ENCODE measurements around the gene COLGALT1.

The COLGALT1 gene

DNA sequence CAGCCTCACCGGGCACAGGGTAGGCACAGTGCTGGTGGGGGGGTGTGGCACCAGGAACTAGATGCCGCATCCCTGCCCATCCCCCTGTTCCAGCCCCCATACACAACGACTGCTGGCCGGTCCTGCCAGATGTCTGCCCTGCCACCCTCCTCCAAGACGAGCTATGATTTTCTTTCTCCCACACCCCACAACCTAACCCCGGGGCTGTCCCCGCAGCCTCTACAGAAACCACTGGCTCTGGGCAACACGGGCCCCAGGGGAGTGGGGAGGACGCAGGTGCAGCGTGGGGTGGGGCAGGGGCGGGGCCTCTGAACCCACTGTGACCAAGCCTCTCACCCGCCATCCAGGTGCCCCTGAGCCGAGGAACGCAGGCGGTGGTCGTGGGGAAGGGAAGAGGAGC is 28.5 kb upstream of the COLGALT1 start:
- DNase-seq (peak in 1 of 2 donors; percentile 39), ATAC-seq (peak; percentile 26)
- H3K9me3 Mint-ChIP-seq, result peaks cover 5 to 15% of the 10 kb centered on the region in 2 donors
- H3K27ac Mint-ChIP-seq, result no peak overlapping the region
- no peaks in the 10 kb centered on the region for H3K27me3 Mint-ChIP-seq
- peaks cover 60% of the 10 kb centered on the region for H3K4me1 Mint-ChIP-seq
- H3K4me3 Mint-ChIP-seq, result peak overlapping the region; percentile 32 to 61

DNA sequence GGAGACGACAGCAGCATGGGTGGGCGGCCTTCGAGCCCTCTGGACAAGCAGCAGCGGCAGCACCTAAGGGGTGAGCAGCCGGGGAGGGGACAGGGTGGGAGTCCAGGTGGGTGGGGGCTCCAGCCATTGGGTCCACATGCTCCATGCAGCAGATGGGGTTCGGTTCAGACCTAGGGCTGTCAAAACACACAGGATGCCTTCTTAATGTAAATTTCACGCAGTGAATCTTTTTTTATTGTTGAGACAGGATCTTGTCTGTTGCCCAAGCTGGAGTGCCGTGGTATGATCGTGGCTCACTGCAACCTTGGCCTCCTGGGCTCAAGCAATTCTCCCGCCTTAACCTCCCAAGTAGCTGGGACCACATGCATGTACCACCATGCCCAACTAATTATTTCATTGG is 28.1 kb upstream of the COLGALT1 start:
- Mint-ChIP-seq H3K9me3 (peaks cover 5 to 12% of the 10 kb centered on the region in 2 donors), H3K27me3 (no peaks in the 10 kb centered on the region), H3K4me1 (peaks cover 56% of the 10 kb centered on the region), H3K4me3 (peak overlapping the region in 1 of 2 donors; percentile 61), H3K27ac (no peak overlapping the region)
- no peak for ATAC-seq
- DNase-seq, result no peak

DNA sequence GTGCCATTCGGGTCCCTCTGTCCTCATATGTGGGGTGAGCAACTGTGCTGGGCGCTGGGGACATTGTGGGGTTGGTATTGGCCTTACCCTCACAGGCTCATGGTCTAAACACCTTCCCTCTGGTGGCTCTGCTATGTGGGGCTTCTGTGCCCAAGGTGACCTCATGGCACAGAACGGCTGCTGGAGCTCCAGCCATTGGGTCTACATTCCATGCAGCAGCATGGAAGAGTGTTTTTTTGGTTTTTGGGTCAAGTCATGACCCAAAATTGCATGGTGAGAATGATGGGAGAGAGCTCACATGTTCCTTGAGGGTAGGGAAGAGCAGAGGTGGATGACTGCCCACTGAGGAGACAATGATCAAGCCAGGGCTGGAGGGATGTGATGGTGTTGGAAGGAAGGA is 26.8 kb upstream of the COLGALT1 start:
- no peak for DNase-seq
- H3K4me3 Mint-ChIP-seq, result no peak overlapping the region
- H3K4me1 Mint-ChIP-seq, result peaks cover 43% of the 10 kb centered on the region
- no peaks in the 10 kb centered on the region for H3K27me3 Mint-ChIP-seq
- H3K27ac Mint-ChIP-seq, result no peak overlapping the region
- ATAC-seq, result no peak
- H3K9me3 Mint-ChIP-seq, result peaks cover 5 to 8% of the 10 kb centered on the region in 2 donors

DNA sequence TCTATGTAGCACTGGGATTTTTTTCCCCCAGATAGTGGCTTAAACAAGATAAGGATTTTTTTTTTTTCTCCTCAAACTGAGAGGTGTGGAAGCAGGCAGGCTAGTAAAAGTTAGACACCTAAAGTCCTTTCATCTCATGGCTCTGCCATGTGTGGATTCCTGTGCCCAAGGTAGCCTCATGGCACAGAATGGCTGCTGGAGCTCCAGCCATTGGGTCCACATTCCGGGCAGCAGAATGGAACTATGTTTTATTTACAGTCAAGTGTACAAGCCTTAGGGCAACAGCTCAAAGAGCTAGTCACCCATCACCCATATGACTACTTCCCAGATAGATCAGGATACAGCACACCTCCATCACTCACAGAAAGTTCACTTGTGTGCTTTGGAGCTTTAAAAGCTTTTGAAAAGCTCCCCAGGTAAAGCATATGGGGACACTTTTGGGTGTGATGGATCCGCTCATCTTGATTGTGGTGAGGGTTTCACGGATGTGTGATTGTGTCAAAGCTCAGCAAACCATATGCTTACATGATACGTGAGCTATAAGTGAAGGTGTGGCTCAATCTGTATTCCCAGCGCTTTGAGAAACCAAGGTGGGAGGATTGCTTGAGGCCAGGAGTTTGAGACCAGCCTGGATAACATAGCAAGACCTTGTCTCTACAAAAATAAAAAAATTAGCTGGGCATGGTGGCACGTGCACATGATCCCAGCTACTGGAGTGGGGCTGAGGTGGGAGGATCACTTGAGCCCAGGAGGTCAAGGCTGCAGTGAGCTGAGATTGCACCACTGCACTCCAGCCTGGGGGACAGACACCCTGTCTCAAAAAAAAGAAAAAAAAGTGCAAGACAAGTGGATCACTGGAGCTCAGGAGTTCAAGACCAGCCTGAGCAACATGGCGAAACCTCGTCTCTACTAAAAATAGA is 25.9 kb upstream of the COLGALT1 start:
- Mint-ChIP-seq H3K9me3 (peaks cover 5 to 8% of the 10 kb centered on the region in 2 donors), H3K4me1 (peaks cover 34% of the 10 kb centered on the region), H3K27me3 (no peaks in the 10 kb centered on the region), H3K4me3 (no peak overlapping the region), H3K27ac (no peak overlapping the region)
- ATAC-seq, result no peak
- no peak for DNase-seq

DNA sequence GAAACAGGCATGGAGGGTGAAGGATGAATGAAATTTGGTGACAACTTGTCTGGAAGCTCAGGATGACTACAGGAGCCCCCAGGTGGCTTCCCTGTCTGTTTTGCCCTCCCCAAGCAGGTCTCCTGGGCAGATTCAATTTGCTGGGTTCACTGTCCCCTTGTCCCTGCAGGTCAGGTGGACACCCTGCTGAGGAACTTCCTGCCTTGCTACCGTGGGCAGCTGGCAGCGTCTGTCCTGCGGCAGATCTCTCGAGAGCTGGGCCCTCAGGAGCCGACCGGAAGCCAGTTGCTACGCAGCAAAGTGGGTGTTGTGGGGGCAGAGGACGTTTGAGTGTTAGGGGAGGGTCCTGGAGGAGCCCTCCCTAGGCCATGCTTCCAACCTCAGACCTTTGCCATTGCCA is 24.9 kb upstream of the COLGALT1 start:
- Mint-ChIP-seq H3K4me1 (peaks cover 23% of the 10 kb centered on the region), H3K9me3 (peaks cover 5 to 8% of the 10 kb centered on the region in 2 donors), H3K27ac (no peak overlapping the region), H3K27me3 (no peaks in the 10 kb centered on the region), H3K4me3 (no peak overlapping the region)
- DNase-seq, result no peak
- ATAC-seq, result no peak

DNA sequence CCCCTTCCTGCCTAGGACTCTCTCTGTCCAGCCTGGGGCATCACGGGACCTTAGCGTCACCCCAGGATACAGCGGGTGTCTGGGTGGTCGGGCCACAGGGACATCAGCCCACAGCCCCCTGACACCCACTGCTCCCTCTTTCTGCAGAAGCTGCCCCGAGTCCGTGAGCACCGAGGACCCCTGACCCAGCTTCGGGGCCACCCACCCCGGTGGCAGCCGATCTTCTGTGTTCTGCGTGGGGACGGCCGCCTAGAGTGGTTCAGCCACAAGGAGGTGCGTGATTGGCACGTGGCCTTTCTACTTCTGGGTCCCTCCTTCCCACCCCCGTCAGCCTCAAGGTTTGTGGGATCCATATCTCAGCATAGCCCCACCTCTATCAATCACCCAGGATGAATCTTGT is 23.3 kb upstream of the COLGALT1 start:
- peaks cover 8% of the 10 kb centered on the region for H3K4me1 Mint-ChIP-seq
- no peak overlapping the region for H3K27ac Mint-ChIP-seq
- peaks cover 5 to 8% of the 10 kb centered on the region in 2 donors for H3K9me3 Mint-ChIP-seq
- H3K27me3 Mint-ChIP-seq, result no peaks in the 10 kb centered on the region
- H3K4me3 Mint-ChIP-seq, result no peak overlapping the region
- no peak for DNase-seq
- no peak for ATAC-seq

DNA sequence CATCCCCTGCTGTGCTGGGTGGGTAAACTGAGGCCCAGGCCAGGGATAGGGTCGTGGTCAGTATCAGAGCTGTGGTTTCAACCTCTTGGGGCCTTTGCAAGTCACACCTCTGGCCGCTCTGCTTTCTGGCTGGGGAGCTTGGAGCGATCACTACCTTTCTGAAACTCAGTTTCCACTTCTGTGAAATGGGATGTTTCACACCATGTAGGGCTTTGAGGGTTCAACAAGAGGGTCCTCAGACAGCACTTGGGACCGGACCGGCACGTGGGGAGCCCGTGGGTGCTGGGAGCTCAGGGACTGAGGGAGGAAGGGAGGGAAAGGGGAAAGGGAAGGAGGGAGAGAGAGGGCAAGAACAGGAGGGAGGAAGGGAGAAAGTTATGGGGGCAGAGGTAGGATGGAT is 22.9 kb upstream of the COLGALT1 start:
- Mint-ChIP-seq H3K27ac (no peak overlapping the region), H3K4me3 (no peak overlapping the region), H3K4me1 (peaks cover 7% of the 10 kb centered on the region), H3K9me3 (peaks cover 5 to 8% of the 10 kb centered on the region in 2 donors), H3K27me3 (peaks cover 4% of the 10 kb centered on the region)
- ATAC-seq, result no peak
- DNase-seq, result no peak

DNA sequence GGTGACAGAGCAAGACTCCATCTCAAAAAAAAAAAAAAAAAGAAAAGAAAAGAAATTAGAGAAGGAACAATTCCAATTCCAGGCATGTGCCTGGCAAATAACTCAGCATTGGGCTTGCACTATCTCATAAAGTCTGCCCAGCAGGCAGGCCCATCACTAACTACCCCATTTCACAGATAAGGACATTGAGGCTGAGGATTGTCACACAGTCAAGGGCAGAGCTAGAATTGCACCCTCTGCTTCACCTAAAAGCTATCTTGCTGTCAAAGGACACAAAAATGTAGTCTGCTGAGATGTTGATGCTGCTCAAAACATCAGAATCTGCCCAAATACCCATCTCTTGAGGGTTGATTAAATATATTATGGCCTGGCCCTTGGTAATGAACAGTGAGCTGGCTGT is 20.7 kb upstream of the COLGALT1 start:
- Mint-ChIP-seq H3K9me3 (no peaks in the 10 kb centered on the region), H3K4me1 (peaks cover 23% of the 10 kb centered on the region), H3K27me3 (peaks cover 18% of the 10 kb centered on the region), H3K4me3 (no peak overlapping the region), H3K27ac (no peak overlapping the region)
- DNase-seq, result no peak
- no peak for ATAC-seq

DNA sequence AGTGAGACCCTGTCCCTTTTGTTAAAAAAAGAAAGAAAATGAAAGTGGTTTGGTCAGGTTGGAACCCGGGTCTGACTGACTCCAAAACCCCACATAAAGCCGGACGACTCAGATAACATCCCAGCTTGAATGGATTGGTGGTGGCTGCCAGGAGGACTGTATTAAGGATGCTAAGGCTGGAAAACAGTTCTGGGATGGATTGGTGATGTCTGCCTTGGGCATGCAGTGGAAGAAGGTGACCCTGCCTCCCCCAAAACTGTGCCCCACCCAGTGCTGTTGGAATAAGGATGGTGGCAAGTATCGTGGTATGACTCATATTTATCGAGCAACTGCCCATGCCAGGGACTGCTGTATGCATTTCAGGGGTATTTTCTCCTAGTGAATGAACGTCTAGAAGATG is 18.5 kb upstream of the COLGALT1 start:
- Mint-ChIP-seq H3K4me3 (no peak overlapping the region), H3K4me1 (peaks cover 17% of the 10 kb centered on the region), H3K27me3 (peaks cover 18% of the 10 kb centered on the region), H3K9me3 (no peaks in the 10 kb centered on the region), H3K27ac (no peak overlapping the region)
- DNase-seq, result no peak
- ATAC-seq, result no peak

DNA sequence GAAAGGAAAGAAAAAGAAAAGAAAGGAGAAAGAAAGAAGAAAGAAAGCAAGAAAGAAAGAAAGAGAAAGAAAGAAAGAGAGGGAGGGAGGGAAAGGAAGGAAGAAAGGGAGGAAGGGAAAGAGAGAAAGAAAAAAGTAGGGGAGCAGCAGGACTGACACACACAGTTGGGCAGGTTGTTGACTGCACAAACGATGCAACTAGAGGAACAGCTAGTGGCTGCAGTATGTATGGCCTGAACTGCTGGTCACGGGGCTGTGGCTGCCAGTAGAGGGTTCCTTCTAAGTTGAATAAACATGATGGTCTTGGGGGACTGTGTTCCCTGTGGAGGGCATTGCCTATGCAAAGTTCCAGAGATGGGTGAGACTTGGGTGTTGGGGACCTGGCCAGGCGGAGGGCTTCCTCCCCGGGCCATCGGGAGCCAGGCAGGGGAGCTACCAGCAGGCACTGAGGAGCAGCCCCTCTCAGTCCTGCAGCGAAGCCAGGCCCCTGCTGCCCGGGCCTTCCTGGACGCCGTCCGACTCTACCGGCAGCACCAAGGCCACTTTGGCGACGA is 16.7 kb upstream of the COLGALT1 start:
- ATAC-seq (peak; percentile 25), DNase-seq (no peak)
- Mint-ChIP-seq H3K4me1 (peaks cover 17% of the 10 kb centered on the region), H3K27ac (peak overlapping the region; percentile 34 to 86), H3K27me3 (peaks cover 18% of the 10 kb centered on the region), H3K4me3 (peak overlapping the region; percentile 81 to 92), H3K9me3 (no peaks in the 10 kb centered on the region)

DNA sequence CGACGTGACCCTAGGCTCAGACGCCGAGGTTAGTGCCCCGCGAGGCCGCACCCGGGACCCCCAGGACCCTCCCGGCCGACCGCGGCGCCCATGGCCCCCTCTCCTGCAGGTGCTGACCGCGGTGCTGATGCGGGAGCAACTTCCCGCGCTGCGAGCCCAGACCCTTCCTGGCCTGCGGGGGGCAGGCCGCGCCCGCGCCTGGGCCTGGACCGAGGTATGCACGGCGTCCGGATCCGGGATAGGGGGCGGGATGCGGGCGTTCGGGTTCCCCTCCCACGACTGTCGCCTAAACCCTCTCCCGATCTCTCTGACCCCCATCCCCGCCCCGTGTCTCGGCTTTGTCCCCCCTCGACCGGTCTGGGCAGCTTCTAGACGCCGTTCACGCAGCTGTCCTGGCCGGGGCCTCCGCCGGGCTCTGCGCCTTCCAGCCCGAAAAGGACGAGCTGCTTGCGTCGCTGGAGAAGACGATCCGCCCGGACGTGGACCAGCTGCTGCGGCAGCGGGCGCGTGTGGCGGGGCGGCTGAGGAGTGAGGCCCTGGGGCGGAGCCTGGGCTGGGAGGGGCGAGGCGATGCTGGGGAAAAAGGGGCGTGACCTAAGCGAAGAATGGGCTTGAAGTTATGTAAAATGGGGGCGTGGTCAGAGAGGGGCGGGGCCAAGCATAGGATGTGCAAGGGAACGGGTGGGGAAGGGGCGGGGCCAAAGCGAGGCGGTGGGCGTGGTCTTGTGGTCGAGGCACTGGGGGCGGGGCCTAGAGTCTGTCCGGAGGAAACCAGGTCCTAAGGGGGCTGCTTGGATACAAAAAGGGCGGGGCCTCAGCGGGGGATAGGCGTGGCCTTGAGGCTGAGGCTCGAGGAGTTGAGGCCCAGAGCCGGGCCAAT is 16.0 kb upstream of the COLGALT1 start:
- H3K4me1 Mint-ChIP-seq, result peaks cover 17% of the 10 kb centered on the region

DNA sequence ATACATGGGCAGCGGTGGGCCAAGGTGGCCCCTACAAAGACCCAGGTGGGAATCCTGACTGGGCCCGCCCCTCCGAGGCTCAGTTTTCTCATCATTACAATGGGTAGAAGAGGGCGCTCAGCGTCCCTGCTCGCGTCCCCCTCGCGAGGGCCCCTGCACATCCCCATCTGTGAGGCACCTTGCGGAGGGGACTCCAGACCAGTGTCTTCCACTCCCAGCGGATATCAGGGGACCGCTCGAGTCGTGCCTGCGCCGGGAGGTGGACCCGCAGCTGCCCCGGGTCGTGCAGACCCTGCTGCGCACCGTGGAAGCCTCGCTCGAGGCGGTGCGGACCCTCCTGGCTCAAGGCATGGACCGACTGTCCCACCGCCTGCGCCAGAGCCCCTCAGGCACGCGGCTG is 15.3 kb upstream of the COLGALT1 start:
- ATAC-seq, result no peak
- Mint-ChIP-seq H3K27me3 (peaks cover 18% of the 10 kb centered on the region), H3K27ac (no peak overlapping the region), H3K4me1 (peaks cover 17% of the 10 kb centered on the region), H3K4me3 (no peak overlapping the region), H3K9me3 (no peaks in the 10 kb centered on the region)
- DNase-seq, result no peak

More for the DNA sequence above, 16.0 kb upstream of the COLGALT1 start:
- DNase-seq (peak; percentile 98), ATAC-seq (peak; percentile 94)
- Mint-ChIP-seq H3K9me3 (no peaks in the 10 kb centered on the region), H3K27me3 (peaks cover 18% of the 10 kb centered on the region), H3K4me3 (peak overlapping the region; percentile 81 to 92), H3K27ac (peak overlapping the region; percentile 35 to 89)

DNA sequence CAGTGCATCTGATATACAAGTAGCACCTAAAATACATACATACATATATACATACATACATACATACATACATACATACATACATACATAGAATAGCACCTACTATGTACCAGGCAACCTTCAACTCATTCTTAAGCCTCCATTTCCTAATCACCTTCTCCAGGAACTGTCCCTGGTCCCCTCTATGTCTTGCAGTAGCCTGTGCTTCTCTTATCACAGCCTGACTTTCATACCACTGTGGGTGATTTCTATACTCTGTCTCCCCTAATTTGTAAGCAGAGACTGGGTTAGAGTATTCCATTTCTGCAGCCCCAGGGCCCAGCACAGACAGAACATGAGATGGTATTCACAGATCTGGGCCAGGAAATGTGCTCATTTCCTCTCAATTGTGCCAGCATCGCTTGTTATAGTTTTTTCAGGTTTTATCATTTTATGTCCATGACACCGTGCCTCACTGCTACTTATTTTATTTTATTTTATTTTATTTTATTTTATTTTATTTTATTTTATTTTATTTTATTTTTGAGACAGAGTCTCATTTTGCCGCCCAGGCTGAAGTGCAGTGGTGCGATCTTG is 14.2 kb upstream of the COLGALT1 start:
- H3K9me3 Mint-ChIP-seq, result no peaks in the 10 kb centered on the region
- DNase-seq (no peak), ATAC-seq (no peak)
- H3K27ac Mint-ChIP-seq, result no peak overlapping the region
- H3K4me1 Mint-ChIP-seq, result peaks cover 17% of the 10 kb centered on the region
- H3K4me3 Mint-ChIP-seq, result no peak overlapping the region
- H3K27me3 Mint-ChIP-seq, result peaks cover 18% of the 10 kb centered on the region

DNA sequence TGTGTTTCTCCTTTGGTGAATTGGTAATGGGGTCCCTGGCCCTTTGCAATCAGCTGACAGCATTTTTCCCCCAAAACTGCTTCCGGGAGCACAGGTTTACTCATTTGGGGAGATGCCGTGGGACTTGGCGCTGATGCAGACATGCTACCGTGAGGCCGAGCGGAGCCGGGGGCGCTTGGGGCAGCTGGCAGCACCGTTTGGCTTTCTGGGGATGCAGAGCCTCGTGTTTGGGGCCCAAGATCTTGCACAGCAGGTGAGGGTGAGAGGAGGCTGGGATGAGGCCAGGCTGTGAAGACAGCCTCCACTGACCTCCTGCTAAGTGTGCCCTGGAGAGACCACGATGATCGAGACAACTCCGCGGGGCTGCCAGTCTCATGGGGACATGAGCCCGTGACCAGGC is 13.4 kb upstream of the COLGALT1 start:
- ATAC-seq (no peak), DNase-seq (no peak)
- Mint-ChIP-seq H3K4me3 (no peak overlapping the region), H3K27ac (no peak overlapping the region), H3K27me3 (peaks cover 18% of the 10 kb centered on the region), H3K9me3 (no peaks in the 10 kb centered on the region), H3K4me1 (peaks cover 22% of the 10 kb centered on the region)

DNA sequence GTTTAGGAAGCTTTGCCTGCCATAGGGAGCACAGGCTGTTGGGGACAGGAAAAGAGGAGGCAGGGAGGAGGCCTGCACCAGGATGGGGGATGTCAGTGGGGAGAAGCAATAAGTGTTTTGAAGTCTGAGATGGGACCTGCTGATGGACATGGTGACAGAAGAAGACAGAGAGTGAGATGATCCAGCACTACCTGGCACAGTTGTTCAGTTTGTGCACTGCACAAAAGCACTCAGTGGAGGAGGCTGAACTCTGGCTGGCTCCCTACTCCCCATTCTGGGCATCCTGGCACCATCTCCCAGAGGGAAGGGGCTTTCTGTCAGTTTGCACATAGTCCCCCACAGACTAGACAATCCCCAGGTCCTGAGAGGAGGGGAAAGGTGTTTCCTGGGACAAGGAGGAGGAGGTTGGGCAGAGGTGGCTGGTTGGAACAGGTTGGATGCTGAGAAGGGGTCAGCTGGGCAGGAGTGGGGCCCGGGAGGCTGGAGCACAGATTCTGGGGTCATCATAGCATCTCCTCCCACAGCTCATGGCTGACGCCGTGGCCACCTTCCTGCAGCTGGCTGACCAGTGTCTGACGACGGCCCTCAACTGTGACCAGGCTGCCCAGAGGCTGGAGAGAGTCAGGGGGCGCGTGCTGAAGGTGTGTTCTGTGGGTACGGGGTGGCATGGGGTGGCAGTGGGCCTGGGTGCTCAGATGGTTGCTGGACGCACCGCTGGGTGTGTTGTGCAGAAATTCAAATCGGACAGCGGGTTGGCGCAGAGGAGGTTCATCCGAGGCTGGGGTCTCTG is 12.5 kb upstream of the COLGALT1 start:
- Mint-ChIP-seq H3K27ac (peak overlapping the region in 1 of 2 donors; percentile 15), H3K9me3 (no peaks in the 10 kb centered on the region), H3K4me3 (no peak overlapping the region), H3K27me3 (peaks cover 10% of the 10 kb centered on the region), H3K4me1 (peaks cover 24% of the 10 kb centered on the region)
- DNase-seq, result no peak
- ATAC-seq, result no peak

Measured in stimulated activated naive CD8-positive, alpha-beta T cell treated with anti-CD3 and anti-CD28 coated beads, Interleukin-15, amount 100 ng/mL, for 72 hours (primary cell).